HepG2 (cell line): Measurements from ENCODE around the gene ZDHHC19. TPM values are rescaled to one million over a fixed set of nuclear protein-coding genes. Genes with fewer than 3 reads are reported as not detected.

ENCODE experiments used
- ATF3 ChIP-seq: sonication (generic); formaldehyde crosslinking; IDR thresholded peaks from 2 replicates; pipeline ENCODE4 v1.4.0; 2020; ENCODE audit warnings: missing genetic modification reagents
- ATF7-NPFF ChIP-seq: sonication (generic); formaldehyde crosslinking; IDR thresholded peaks from 2 replicates; pipeline ENCODE4 v1.8.1; 2023; ENCODE audit warnings: mild to moderate bottlenecking, low read depth, missing genetic modification reagents, moderate library complexity
- CENPX ChIP-seq: sonication (generic); formaldehyde crosslinking; IDR thresholded peaks from 2 replicates; pipeline ENCODE4 v1.9.0; 2021; ENCODE audit warnings: mild to moderate bottlenecking, missing genetic modification reagents, moderate library complexity
- ELF3 ChIP-seq: IDR thresholded peaks from 2 replicates; pipeline ENCODE4 v1.6.1; 2016; ENCODE audit warnings: missing genetic modification reagents, missing compliant biosample characterization
- GPBP1L1 ChIP-seq: sonication (generic); formaldehyde crosslinking; IDR thresholded peaks from 2 replicates; pipeline ENCODE4 v1.5.0; 2020; ENCODE audit warnings: mild to moderate bottlenecking, missing genetic modification reagents
- HNF4A ChIP-seq: sonication (generic); formaldehyde crosslinking; IDR thresholded peaks from 2 replicates; pipeline ENCODE4 v1.4.0; 2020; ENCODE audit warnings: missing genetic modification reagents
- HNRNPLL ChIP-seq: fragments of 200-400 bp; formaldehyde crosslinking; IDR thresholded peaks from 2 replicates; pipeline ENCODE4 v1.6.1; 2017; ENCODE audit warnings: mild to moderate bottlenecking, low read depth, low read length; ENCODE audit not compliant: poor library complexity, severe bottlenecking
- IRF1 ChIP-seq: sonication (generic); formaldehyde crosslinking; IDR thresholded peaks from 2 replicates; pipeline ENCODE4 v1.4.0; 2020; ENCODE audit warnings: low read depth, mild to moderate bottlenecking, missing genetic modification reagents
- JDP2 ChIP-seq: sonication (generic); formaldehyde crosslinking; IDR thresholded peaks from 2 replicates; pipeline ENCODE4 v1.8.1; 2022; ENCODE audit warnings: missing genetic modification reagents, borderline replicate concordance
- MEIS2 ChIP-seq: sonication (generic); formaldehyde crosslinking; IDR thresholded peaks from 2 replicates; pipeline ENCODE4 v1.9.0; 2021; ENCODE audit warnings: mild to moderate bottlenecking, missing genetic modification reagents
- MYC ChIP-seq: sonication (generic); formaldehyde crosslinking; IDR thresholded peaks from 2 replicates; pipeline ENCODE4 v1.9.0; 2021; ENCODE audit warnings: missing genetic modification reagents, borderline replicate concordance
- RBM22 ChIP-seq: fragments of 200-400 bp; formaldehyde crosslinking; optimal IDR thresholded peaks from 2 replicates; pipeline ENCODE3; 2017; ENCODE audit warnings: mild to moderate bottlenecking, low read length, moderate library complexity
- RFX5 ChIP-seq: IDR thresholded peaks from 2 replicates; pipeline ENCODE4 v1.6.1; 2011; ENCODE audit warnings: low read depth, low read length, improper control_type of control experiment
- SCMH1 ChIP-seq: sonication (generic); formaldehyde crosslinking; IDR thresholded peaks from 2 replicates; pipeline ENCODE4 v1.9.0; 2021; ENCODE audit warnings: missing genetic modification reagents, mild to moderate bottlenecking, borderline replicate concordance
- SIX1 ChIP-seq: sonication (generic); formaldehyde crosslinking; IDR thresholded peaks from 2 replicates; pipeline ENCODE4 v1.4.0; 2020; ENCODE audit warnings: missing genetic modification reagents, borderline replicate concordance
- SOX5 ChIP-seq: IDR thresholded peaks from 2 replicates; pipeline ENCODE4 v1.6.1; 2016; ENCODE audit warnings: borderline replicate concordance
- SP5 ChIP-seq: IDR thresholded peaks from 2 replicates; pipeline ENCODE4 v1.6.1; 2016; ENCODE audit warnings: low read depth, borderline replicate concordance
- SRF ChIP-seq: IDR thresholded peaks from 2 replicates; pipeline ENCODE4 v1.6.1; 2011; ENCODE audit warnings: mild to moderate bottlenecking, low read depth, low read length, moderate library complexity
- ZBTB7A ChIP-seq: sonication (generic); formaldehyde crosslinking; IDR thresholded peaks from 2 replicates; pipeline ENCODE4 v1.8.0; 2022; ENCODE audit warnings: mild to moderate bottlenecking, missing genetic modification reagents
- ZBTB7B ChIP-seq: sonication (generic); formaldehyde crosslinking; IDR thresholded peaks from 2 replicates; pipeline ENCODE4 v1.4.0; 2020; ENCODE audit warnings: missing genetic modification reagents
- ZFP36L1 ChIP-seq: sonication (generic); formaldehyde crosslinking; IDR thresholded peaks from 2 replicates; pipeline ENCODE4 v1.8.0; 2022; ENCODE audit warnings: mild to moderate bottlenecking, missing genetic modification reagents, moderate library complexity
- ZFX ChIP-seq: sonication (generic); formaldehyde crosslinking; IDR thresholded peaks from 2 replicates; pipeline ENCODE4 v1.4.0; 2020; ENCODE audit warnings: mild to moderate bottlenecking, low read depth, missing genetic modification reagents, moderate library complexity
- ZMYM3 ChIP-seq: sonication (generic); formaldehyde crosslinking; IDR thresholded peaks from 2 replicates; pipeline ENCODE4 v1.5.1; 2020; ENCODE audit warnings: mild to moderate bottlenecking, missing genetic modification reagents
- ZNF260 ChIP-seq: sonication (generic); formaldehyde crosslinking; IDR thresholded peaks from 2 replicates; pipeline ENCODE4 v1.4.0; 2020; ENCODE audit warnings: missing genetic modification reagents, low read depth, mild to moderate bottlenecking, borderline replicate concordance
- ZNF367 ChIP-seq: sonication (generic); formaldehyde crosslinking; IDR thresholded peaks from 2 replicates; pipeline ENCODE4 v1.4.0; 2020; ENCODE audit warnings: missing genetic modification reagents, borderline replicate concordance
- ZNF430 ChIP-seq: sonication (generic); formaldehyde crosslinking; IDR thresholded peaks from 2 replicates; pipeline ENCODE4 v1.9.0; 2021; ENCODE audit warnings: mild to moderate bottlenecking, missing genetic modification reagents
- ZNF432 ChIP-seq: sonication (generic); formaldehyde crosslinking; IDR thresholded peaks from 2 replicates; pipeline ENCODE4 v1.5.0; 2020; ENCODE audit warnings: missing genetic modification reagents, mild to moderate bottlenecking, borderline replicate concordance
- ZNF44 ChIP-seq: sonication (generic); formaldehyde crosslinking; IDR thresholded peaks from 2 replicates; pipeline ENCODE4 v1.5.1; 2020; ENCODE audit warnings: mild to moderate bottlenecking, missing genetic modification reagents
- ZNF703 ChIP-seq: sonication (generic); formaldehyde crosslinking; IDR thresholded peaks from 2 replicates; pipeline ENCODE4 v1.5.1; 2020; ENCODE audit warnings: missing genetic modification reagents, mild to moderate bottlenecking, moderate library complexity, borderline replicate concordance
- polyA plus RNA-seq, 8 experiments: library from polyadenylated mRNA; depleted of rRNA in 3 of 8; stranded (reverse) in 7 of 8; unstranded in 1 of 8; fragments of >200 nt; fragmentation: Illumina TruSeq in 4 of 8; extraction: Trizol in 4 of 8; gene quantifications; 2 replicates each; pipeline versions ENCODE4 v1.2.1 to v1.2.3, GENCODE V29; 2011 to 2016; ENCODE audit warnings: low read depth in 4 of 8, missing spikeins in 1 of 8, mixed read lengths in 1 of 8; ENCODE audit not compliant: insufficient read depth in 1 of 8
- total RNA-seq, 5 experiments: library from RNA; depleted of rRNA; stranded (reverse); fragments of >200 nt; fragmentation: Illumina TruSeq; extraction: Trizol; gene quantifications; 2 replicates each; pipeline ENCODE4 v1.2.3, GENCODE V29; 2016; ENCODE audit warnings: low read depth in 1 of 5
- TF ChIP-seq, protein P1 (sequence below): sonication (generic); formaldehyde crosslinking; IDR thresholded peaks from 2 replicates; pipeline ENCODE4 v1.5.0; 2020; ENCODE audit warnings: missing genetic modification reagents, mild to moderate bottlenecking, borderline replicate concordance

ZDHHC19 gene
- total and polyA plus RNA-seq, 2 of the 13 experiments (the other 11 are each of a cell fraction or from before 2014, with no cell fraction given), result 0.22 to 0.53 TPM

- TF ChIP-seq IRF1, result no peak
- TF ChIP-seq SP5 (CRISPR knock-in tag), result peak; percentile 25; the same call in 1 of the 2 replicates
- TF ChIP-seq ZFP36L1 (CRISPR knock-in tag), result no peak
- TF ChIP-seq HNRNPLL, result peak; percentile 43
- TF ChIP-seq GPBP1L1 (CRISPR knock-in tag), result no peak
- peak; percentile 81 for TF ChIP-seq ZFX (CRISPR knock-in tag)
- no peak for TF ChIP-seq RBM22
- no peak for TF ChIP-seq ATF7-NPFF (CRISPR knock-in tag)
- no peak for TF ChIP-seq ZNF703
- TF ChIP-seq ZNF432 (CRISPR knock-in tag), result no peak
- TF ChIP-seq ZNF367 (CRISPR knock-in tag), result no peak
- no peak for TF ChIP-seq ZNF260 (CRISPR knock-in tag)
- TF ChIP-seq ZBTB7A (CRISPR knock-in tag), result no peak
- no peak for TF ChIP-seq CENPX (CRISPR knock-in tag)
- TF ChIP-seq, protein P1, sequence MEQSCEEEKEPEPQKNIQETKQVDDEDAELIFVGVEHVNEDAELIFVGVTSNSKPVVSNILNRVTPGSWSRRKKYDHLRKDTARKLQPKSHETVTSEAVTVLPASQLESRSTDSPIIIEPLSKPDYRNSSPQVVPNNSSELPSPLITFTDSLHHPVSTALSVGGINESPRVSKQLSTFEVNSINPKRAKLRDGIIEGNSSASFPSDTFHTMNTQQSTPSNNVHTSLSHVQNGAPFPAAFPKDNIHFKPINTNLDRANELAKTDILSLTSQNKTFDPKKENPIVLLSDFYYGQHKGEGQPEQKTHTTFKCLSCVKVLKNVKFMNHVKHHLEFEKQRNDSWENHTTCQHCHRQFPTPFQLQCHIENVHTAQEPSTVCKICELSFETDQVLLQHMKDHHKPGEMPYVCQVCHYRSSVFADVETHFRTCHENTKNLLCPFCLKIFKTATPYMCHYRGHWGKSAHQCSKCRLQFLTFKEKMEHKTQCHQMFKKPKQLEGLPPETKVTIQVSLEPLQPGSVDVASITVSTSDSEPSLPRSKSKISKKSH (CRISPR knock-in tag), result no peak; the same call in 1 of the 2 replicates
- no peak for TF ChIP-seq SCMH1 (CRISPR knock-in tag)
- TF ChIP-seq ZMYM3, result peak; percentile 56
- TF ChIP-seq MEIS2 (CRISPR knock-in tag), result no peak
- no peak for TF ChIP-seq JDP2
- no peak; the same call in 1 of the 2 replicates for TF ChIP-seq HNF4A (CRISPR knock-in tag)
- no peak for TF ChIP-seq ZNF44 (CRISPR knock-in tag)
- TF ChIP-seq MYC (CRISPR knock-in tag), result peak; percentile 40; the same call in 1 of the 2 replicates
- 0 out of 2 replicates have a peak, but pooled peaks have one; percentile 8 for TF ChIP-seq SOX5 (CRISPR knock-in tag)
- no peak for TF ChIP-seq SIX1 (CRISPR knock-in tag)
- TF ChIP-seq ZBTB7B (CRISPR knock-in tag), result no peak
- TF ChIP-seq ELF3 (CRISPR knock-in tag), result no peak
- no peak for TF ChIP-seq ATF3 (CRISPR knock-in tag)
- no peak for TF ChIP-seq RFX5
- no peak for TF ChIP-seq ZNF430 (CRISPR knock-in tag)
- TF ChIP-seq SRF, result no peak
These were observed 8.7 kb downstream of the ZDHHC19 start (continued) for GRCh38 chr3:196202516-196202970.
